ENCODE measurements around the gene ADAMTSL5.
"Not testable (repeated sequence)": the region's sequence is repeated elsewhere in the genome, so short reads cannot be mapped to it uniquely, and the experiment has no call there.

Gene ADAMTSL5

GRCh38 chr19:1478934-1479707, 33.7 kb downstream of the ADAMTSL5 start, which contains the start of gene C19orf25:
Gene C19orf25 (minus strand): TSS chr19:1479215. CDS start chr19:1478903, 312 bp downstream.
- peaks cover 13 to 30% of the 10 kb centered on the region in 2 donors for H3K4me1 Mint-ChIP-seq
- H3K36me3 Mint-ChIP-seq, result peaks cover 19 to 26% of the 10 kb centered on the region in 2 donors
- H3K9me3 Mint-ChIP-seq, result no peaks in the 10 kb centered on the region
- no peaks in the 10 kb centered on the region for H3K27me3 Mint-ChIP-seq
- H3K27ac Mint-ChIP-seq, result peak within 1 kb of the TSS; percentile 94
- DNase-seq (peak; percentile 93), ATAC-seq (replicated peaks) (peak; percentile 97 to 98)
- H3K4me3 Mint-ChIP-seq, result peak within 1 kb of the TSS; percentile 94 to 95

GRCh38 chr19:1477056-1477455, 35.8 kb downstream of the ADAMTSL5 start:
- DNase-seq; H3K27ac Mint-ChIP-seq; H3K27me3 Mint-ChIP-seq; H3K4me3 Mint-ChIP-seq; H3K9me3 Mint-ChIP-seq; ATAC-seq (replicated peaks): not testable (repeated sequence)
- Mint-ChIP-seq H3K36me3 (peaks cover 24 to 34% of the 10 kb centered on the region in 2 donors), H3K4me1 (peaks cover 20 to 43% of the 10 kb centered on the region in 2 donors)

- H3K9me3 Mint-ChIP-seq, result no peaks in the 10 kb centered on the region
- peaks cover 26 to 54% of the 10 kb centered on the region in 2 donors for H3K4me1 Mint-ChIP-seq
- H3K27ac Mint-ChIP-seq, result no peak overlapping the region
- no peak overlapping the region for H3K4me3 Mint-ChIP-seq
- DNase-seq, result no peak
- ATAC-seq (replicated peaks), result no peak
- peaks cover 24 to 34% of the 10 kb centered on the region in 2 donors for H3K36me3 Mint-ChIP-seq
- H3K27me3 Mint-ChIP-seq, result peaks cover 6 to 8% of the 10 kb centered on the region in 2 donors
Observed at GRCh38 chr19:1475751-1476437, 36.9 kb downstream of the ADAMTSL5 start.

GRCh38 chr19:1474765-1475351, 38.0 kb downstream of the ADAMTSL5 start:
- H3K4me3 Mint-ChIP-seq, result no peak overlapping the region
- H3K27me3 Mint-ChIP-seq, result peaks cover 11% of the 10 kb centered on the region in 2 donors
- no peak for DNase-seq
- no peaks in the 10 kb centered on the region for H3K9me3 Mint-ChIP-seq
- peaks cover 27 to 64% of the 10 kb centered on the region in 2 donors for H3K4me1 Mint-ChIP-seq
- no peak for ATAC-seq (replicated peaks)
- H3K27ac Mint-ChIP-seq, result no peak overlapping the region
- H3K36me3 Mint-ChIP-seq, result peaks cover 25 to 36% of the 10 kb centered on the region in 2 donors

GRCh38 chr19:1474011-1474764, 38.6 kb downstream of the ADAMTSL5 start:
- no peak for ATAC-seq (replicated peaks)
- H3K4me3 Mint-ChIP-seq, result no peak overlapping the region
- DNase-seq, result no peak
- peaks cover 26 to 60% of the 10 kb centered on the region in 2 donors for H3K4me1 Mint-ChIP-seq
- H3K36me3 Mint-ChIP-seq, result peaks cover 25 to 35% of the 10 kb centered on the region in 2 donors
- H3K27ac Mint-ChIP-seq, result no peak overlapping the region
- H3K9me3 Mint-ChIP-seq, result no peaks in the 10 kb centered on the region
- H3K27me3 Mint-ChIP-seq, result peaks cover 12% of the 10 kb centered on the region in 2 donors

- H3K27me3 Mint-ChIP-seq, result peaks cover 12% of the 10 kb centered on the region in 2 donors
- peak overlapping the region; percentile 14 for H3K27ac Mint-ChIP-seq
- peaks cover 22 to 53% of the 10 kb centered on the region in 2 donors for H3K4me1 Mint-ChIP-seq
- no peak for DNase-seq
- peaks cover 20 to 31% of the 10 kb centered on the region in 2 donors for H3K36me3 Mint-ChIP-seq
- no peak for ATAC-seq (replicated peaks)
- no peak overlapping the region for H3K4me3 Mint-ChIP-seq
- no peaks in the 10 kb centered on the region for H3K9me3 Mint-ChIP-seq
Observed at GRCh38 chr19:1473085-1473851, 39.6 kb downstream of the ADAMTSL5 start.

- peaks cover 19 to 30% of the 10 kb centered on the region in 2 donors for H3K36me3 Mint-ChIP-seq
- H3K4me3 Mint-ChIP-seq, result no peak overlapping the region
- peaks cover 19 to 45% of the 10 kb centered on the region in 2 donors for H3K4me1 Mint-ChIP-seq
- DNase-seq (no peak), ATAC-seq (replicated peaks) (no peak)
- peaks cover 12% of the 10 kb centered on the region in 2 donors for H3K27me3 Mint-ChIP-seq
- no peak overlapping the region for H3K27ac Mint-ChIP-seq
- no peaks in the 10 kb centered on the region for H3K9me3 Mint-ChIP-seq
Observed at GRCh38 chr19:1472231-1473084, 40.4 kb downstream of the ADAMTSL5 start.

GRCh38 chr19:1471515-1472160, 41.2 kb downstream of the ADAMTSL5 start:
- Mint-ChIP-seq H3K4me1 (peaks cover 18 to 43% of the 10 kb centered on the region in 2 donors), H3K27me3 (peaks cover 12 to 16% of the 10 kb centered on the region in 2 donors), H3K4me3 (peak overlapping the region in 1 of 2 donors; percentile 79), H3K36me3 (peaks cover 18 to 24% of the 10 kb centered on the region in 2 donors), H3K9me3 (no peaks in the 10 kb centered on the region), H3K27ac (no peak overlapping the region)
- DNase-seq, result no peak
- peak; percentile 3 to 22 for ATAC-seq (replicated peaks)

GRCh38 chr19:1471010-1471514, 41.8 kb downstream of the ADAMTSL5 start:
- ATAC-seq (replicated peaks), result peak; percentile 56 to 57
- Mint-ChIP-seq H3K9me3 (no peaks in the 10 kb centered on the region), H3K4me1 (peaks cover 19 to 40% of the 10 kb centered on the region in 2 donors), H3K27ac (peak overlapping the region; percentile 67), H3K36me3 (peaks cover 18% of the 10 kb centered on the region in 2 donors), H3K4me3 (peak overlapping the region; percentile 66 to 79), H3K27me3 (peaks cover 12 to 18% of the 10 kb centered on the region in 2 donors)
- no peak for DNase-seq

- H3K27ac Mint-ChIP-seq, result peak overlapping the region; percentile 87
- DNase-seq (no peak), ATAC-seq (replicated peaks) (peak; percentile 54 to 66)
- H3K36me3 Mint-ChIP-seq, result peaks cover 15 to 16% of the 10 kb centered on the region in 2 donors
- H3K9me3 Mint-ChIP-seq, result no peaks in the 10 kb centered on the region
- H3K4me3 Mint-ChIP-seq, result peak overlapping the region; percentile 79 to 83
- peaks cover 19 to 40% of the 10 kb centered on the region in 2 donors for H3K4me1 Mint-ChIP-seq
- peaks cover 12 to 18% of the 10 kb centered on the region in 2 donors for H3K27me3 Mint-ChIP-seq
Observed at GRCh38 chr19:1470305-1471009, 42.4 kb downstream of the ADAMTSL5 start.

- Mint-ChIP-seq H3K9me3 (no peaks in the 10 kb centered on the region), H3K36me3 (peaks cover 11 to 16% of the 10 kb centered on the region in 2 donors), H3K27ac (peak overlapping the region; percentile 87), H3K27me3 (peaks cover 12 to 18% of the 10 kb centered on the region in 2 donors), H3K4me3 (peak overlapping the region; percentile 79 to 83), H3K4me1 (peaks cover 19 to 40% of the 10 kb centered on the region in 2 donors)
- no peak for DNase-seq
- ATAC-seq (replicated peaks), result peak in 1 of 2 donors; percentile 0
Observed at GRCh38 chr19:1470055-1470304, 42.8 kb downstream of the ADAMTSL5 start.

Data from stimulated activated naive B cell treated with anti-CD40 and anti-IgM and Interleukin-4, amounts not matched to agents 10 μg/mL and 1 μg/mL and 100 μg/mL, for 72 hours (primary cell).